ENCODE results near the gene FAM131C.
"Not testable (repeated sequence)": the region's sequence is repeated elsewhere in the genome, so short reads cannot be mapped to it uniquely, and the experiment has no call there.

Gene FAM131C

DNA sequence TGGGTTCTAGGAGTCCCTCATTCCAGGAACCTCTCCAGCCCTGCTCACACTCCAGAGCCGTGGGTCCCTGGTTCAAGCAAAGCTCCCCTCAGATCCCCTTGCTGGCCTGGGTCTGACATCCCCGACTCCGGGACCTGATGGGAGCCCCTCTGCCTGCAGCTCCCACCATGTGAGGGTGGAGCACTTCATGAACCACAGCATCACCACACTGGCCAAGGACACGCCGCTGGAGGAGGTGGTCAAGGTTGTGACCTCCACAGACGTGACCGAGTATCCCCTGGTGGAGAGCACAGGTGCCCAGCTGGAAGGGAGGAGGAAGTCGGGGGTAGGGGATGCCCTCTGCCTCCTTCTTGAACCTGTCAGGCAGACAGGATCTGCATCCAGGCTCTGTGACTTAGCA is 41.9 kb downstream of the FAM131C start:
- DNase-seq, result no peak

DNA sequence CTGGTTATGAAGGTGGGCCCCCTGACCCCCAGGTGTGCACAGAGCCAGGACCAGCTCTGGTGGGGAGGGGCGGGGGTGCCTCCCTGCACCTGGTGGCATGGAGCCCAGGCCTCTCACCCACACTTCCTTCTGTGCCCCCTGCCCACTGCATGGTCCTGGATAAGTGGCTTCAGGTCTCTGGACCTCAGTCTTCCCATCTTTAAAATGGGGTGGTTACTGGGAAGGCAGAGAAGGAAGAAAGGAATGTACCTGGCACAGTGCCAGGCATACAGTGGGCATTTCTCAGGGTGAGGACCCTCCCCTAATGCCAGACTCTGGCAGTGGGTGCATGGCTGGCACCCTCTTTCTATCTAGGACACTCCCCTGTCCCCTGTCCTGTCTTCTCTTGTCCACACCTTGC is 44.2 kb downstream of the FAM131C start:
- no peak for DNase-seq

DNA sequence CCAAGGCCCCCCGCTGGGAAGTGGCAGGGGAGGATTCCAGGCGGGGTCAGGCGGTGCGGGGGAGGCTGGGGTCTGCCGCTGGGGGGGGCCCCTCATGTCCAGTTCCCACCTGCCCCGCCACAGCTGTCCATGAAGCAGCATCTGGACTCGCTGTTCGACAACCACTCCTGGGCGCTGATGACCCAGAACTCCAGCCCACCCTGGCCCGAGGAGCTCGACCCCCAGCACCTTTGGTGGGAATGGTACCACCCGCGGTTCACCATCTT is 44.5 kb downstream of the FAM131C start:
- DNase-seq, result not testable (repeated sequence)

DNA sequence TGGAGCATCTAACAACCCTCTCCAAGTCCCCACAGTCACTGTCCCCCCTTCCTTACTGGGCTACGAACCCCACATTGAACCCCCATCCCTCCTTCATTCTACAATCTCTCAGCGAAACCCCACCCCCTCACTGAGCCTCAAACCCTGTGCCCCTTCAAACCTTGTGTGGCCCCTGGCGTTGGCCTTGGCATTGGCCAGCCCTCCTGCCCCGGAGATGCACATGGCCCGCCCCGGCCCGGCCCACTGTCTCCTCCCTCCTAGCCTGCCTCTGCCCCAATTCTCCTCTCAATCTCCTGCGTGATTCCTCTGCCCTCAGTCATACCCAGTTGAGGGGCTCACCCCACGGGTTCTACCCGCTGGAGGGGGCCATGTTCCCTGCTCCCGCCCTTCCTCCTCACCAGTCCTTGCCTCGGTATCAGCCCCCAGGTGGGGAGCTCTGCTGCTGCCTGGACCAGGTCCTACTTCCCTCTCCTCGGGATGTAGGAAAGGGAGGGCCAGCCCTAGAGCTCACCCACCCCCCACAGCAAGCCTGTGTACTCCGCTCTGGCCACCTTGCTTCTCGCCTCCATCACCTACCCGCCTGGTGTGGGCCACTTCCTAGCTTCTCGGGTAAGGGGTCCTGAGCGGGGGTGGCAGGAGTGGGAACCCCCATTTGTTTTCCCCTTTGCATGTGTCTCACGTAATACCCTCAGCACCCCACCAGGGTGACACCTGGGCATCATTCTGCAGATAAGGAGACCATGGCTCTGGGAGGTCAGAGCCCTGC is 45.0 kb downstream of the FAM131C start:
- DNase-seq, result no peak

DNA sequence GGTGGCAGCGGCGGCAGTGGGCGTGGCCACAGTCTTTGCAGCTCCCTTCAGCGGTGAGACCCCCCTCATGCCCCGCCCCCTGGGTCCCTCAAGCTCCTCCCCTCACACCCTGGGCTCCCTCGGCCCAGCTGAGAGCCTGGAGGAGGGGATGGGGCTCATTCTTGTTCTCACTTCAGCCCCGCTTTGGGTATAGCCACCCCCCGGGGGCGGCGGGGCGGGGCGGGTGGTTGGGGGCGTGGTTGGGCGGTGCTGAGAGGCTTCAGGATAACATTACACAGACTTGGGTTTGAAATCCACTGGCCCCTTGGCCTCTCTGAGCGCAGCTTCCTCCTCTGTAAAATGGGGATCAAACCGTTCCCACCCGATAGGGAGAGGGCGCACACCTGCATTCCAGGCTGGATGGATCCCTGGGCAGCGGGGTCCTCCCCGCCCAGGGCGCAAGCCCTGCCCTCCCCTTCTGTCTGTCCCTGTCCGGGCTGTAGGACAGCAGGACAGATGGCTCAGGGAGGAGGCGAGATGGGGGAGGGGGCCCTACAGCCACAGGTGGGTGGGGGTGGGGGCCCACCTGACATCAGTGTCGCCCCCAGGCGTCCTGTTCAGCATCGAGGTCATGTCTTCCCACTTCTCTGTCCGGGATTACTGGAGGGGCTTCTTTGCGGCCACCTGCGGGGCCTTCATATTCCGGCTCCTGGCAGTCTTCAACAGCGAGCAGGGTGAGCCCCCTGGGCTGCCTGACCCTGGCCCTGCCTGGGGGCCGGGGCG is 46.5 kb downstream of the FAM131C start:
- peak; percentile 57 for DNase-seq

DNA sequence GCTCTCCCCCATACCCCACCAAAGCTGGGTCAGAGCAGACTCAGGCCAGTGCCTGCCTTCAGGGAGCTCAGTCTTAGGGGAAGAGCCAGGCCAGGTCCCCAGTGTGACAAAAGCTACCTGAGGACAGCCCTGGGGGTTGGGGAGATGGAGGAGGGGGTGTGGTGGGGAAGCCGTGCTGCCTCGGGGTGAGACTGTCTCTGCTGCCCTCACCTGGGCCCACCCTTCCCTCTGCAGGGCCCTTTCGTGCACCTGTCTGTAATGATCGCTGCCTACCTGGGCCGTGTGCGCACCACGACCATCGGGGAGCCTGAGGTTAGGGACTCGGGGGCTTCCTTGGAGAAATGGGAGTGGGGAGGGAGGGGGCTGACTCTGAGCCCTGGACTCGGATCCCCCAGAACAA is 47.1 kb downstream of the FAM131C start:
- not testable (repeated sequence) for DNase-seq

GRCh38 chr1:16023050-16023653 is 50.3 kb downstream of the FAM131C start:
- no peak for DNase-seq

DNA sequence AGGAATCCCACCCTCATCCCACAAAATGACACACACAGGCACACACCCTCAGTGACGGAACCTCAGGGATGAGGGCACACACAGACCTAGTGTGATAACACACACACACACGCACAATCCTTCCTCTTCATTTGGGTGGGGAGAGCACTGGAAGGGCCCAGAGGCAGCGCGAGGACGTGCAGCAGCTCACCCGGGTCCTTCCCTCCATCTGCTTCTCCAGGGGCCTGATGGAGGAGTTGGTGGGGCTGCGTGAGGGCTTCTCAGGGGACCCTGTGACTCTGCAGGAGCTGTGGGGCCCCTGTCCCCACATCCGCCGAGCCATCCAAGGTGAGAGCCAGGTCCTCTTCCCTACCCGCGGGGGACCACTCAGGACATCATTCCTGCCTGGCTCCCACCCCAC is 51.1 kb downstream of the FAM131C start:
- DNase-seq, result no peak

- DNase-seq, result no peak
These were observed 51.8 kb downstream of the FAM131C start, which contains the start of gene CLCNKA for GRCh38 chr1:16021681-16022080. CLCNKA (plus strand) TSS chr1:16022036; CDS start chr1:16022620, 584 bp downstream.

DNA sequence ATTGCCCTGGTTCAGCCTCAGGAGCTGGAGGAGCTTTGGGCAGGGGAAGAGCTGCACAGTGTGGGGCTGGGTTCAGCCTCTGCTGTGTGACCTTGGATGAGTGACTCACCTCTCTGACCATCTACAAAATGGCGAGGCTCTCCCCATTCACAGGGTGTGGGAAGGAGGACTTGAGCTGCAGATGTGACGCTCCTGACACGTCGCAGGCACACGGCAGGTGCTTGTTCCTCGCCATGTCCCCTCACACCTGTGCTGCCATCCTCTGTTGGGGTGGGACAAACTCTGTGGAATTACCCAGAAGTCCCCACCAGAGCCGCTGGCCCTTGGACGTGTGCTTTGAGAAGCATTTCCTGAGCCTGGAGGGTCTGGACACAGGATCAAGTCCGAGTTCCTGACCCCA is 52.6 kb downstream of the FAM131C start:
- not testable (repeated sequence) for DNase-seq

GRCh38 chr1:16020325-16020724 is 53.1 kb downstream of the FAM131C start:
- no peak for DNase-seq

GRCh38 chr1:16019644-16020277 is 53.7 kb downstream of the FAM131C start:
- DNase-seq, result no peak

DNA sequence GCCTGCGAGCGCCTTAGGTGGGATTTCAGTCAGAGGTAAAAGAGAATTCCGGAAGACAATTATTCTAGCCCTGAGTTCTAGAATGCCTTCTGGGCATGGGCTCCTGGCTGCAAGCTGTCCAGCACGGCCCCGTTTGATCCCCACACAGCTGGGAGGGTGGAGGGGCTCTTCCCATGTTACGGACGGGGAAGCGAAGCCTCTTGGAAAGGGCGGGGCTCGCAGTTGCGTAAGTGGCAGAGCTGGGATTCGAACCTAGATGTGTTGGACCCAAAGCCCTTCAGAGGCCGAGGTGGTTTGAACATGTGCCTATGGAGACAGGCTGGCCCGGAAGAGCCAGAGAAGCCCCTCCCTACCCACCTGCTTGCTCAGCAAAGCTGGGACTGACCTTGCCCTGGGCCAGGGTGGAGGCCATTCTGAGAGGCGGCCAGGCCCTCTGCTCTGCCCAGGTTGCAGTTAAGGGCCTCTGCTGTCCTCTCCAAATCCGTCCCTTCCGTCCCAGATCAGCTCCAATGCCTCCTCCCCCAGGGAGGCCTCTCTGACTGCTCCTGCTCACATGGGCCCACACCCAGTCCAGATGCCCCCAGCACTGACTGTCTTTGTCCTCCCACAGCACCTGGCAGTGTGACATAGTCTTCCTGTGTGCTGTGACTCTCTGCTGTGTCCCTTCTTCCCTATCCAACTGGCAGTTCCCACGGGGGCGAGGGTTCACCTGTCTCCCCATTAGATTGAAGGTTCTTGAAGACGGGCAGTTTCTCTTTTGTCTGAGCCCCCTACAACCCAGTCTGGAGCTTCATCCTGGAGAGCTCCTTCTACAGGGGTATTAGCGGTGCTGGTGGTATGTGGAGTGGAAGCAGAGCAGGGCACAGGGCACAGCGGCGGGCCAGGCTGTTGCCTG is 54.5 kb downstream of the FAM131C start:
- DNase-seq, result no peak

GRCh38 chr1:16018308-16018707 is 55.1 kb downstream of the FAM131C start:
- DNase-seq, result no peak

- DNase-seq, result no peak
These were observed 55.8 kb downstream of the FAM131C start, which contains the start of gene HSPB7 for GRCh38 chr1:16017461-16018303. HSPB7 (minus strand) TSS chr1:16018043; CDS start chr1:16017963, 80 bp downstream.

DNA sequence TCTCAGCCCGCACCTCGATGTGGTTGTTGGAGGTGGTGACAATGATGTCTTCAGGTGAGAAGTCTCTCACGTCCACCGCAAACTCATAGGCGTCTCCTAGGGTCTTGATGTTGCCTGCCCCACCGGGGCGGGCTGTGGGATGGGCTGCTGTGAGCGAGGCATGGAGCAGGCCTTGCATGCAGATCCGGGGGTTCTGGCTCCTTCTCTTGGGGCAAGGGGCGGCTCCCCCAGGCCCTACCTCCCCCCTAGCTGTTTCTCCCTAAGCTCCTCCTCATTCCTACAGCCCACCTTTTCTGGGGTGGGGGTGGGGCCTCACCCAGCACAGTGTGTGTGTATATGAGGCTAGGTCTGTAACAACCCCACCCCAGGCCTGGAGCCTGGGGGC is 56.4 kb downstream of the FAM131C start:
- DNase-seq, result no peak

DNA sequence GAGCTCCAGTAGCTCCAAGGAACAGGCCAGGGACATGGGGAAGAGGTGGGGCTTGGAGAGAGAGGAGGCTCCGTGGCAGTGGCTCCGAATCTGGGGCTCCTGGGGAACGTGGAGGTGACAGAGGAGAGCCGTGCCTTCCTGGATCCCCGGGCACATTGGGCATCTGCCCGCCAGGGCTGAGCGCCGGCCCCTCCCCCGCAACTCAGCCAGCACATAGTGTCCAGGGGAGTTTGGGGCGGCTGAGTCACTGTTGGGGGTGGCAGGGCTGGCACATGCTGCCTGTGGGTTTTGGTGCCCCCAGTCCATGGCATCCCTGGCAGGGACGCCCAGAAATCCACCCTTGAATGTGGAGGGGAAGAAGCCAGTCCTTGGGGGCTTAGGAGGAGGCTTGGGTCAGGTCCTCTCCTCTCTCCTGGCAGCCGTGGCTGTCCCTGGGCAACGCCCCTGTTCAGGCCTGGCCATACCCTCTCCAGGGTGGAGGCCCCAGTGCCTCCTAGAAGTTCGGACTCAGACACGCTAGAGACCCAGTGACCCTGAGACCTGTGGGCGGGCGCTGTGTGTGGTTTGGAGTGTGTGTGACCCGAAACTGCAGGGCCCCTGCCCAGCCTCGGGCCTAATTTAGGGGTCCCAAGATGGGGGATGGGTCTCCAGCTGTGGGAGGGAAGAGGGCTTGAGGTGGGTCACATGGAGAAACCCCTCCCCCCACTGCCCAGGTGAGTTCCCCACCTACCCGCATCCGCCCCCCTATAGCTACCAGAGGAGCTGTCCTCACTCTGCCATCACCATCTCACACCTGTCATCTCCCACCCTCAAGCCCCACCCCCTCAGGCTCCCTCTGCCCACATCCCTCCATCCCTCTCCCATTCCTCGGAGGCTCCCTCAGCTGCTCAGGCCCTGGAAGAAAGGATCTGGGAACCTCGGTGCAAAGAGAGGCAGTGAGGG is 57.2 kb downstream of the FAM131C start:
- no peak for DNase-seq

- no peak for DNase-seq
These were observed 58.0 kb downstream of the FAM131C start for GRCh38 chr1:16015491-16015890.

DNA sequence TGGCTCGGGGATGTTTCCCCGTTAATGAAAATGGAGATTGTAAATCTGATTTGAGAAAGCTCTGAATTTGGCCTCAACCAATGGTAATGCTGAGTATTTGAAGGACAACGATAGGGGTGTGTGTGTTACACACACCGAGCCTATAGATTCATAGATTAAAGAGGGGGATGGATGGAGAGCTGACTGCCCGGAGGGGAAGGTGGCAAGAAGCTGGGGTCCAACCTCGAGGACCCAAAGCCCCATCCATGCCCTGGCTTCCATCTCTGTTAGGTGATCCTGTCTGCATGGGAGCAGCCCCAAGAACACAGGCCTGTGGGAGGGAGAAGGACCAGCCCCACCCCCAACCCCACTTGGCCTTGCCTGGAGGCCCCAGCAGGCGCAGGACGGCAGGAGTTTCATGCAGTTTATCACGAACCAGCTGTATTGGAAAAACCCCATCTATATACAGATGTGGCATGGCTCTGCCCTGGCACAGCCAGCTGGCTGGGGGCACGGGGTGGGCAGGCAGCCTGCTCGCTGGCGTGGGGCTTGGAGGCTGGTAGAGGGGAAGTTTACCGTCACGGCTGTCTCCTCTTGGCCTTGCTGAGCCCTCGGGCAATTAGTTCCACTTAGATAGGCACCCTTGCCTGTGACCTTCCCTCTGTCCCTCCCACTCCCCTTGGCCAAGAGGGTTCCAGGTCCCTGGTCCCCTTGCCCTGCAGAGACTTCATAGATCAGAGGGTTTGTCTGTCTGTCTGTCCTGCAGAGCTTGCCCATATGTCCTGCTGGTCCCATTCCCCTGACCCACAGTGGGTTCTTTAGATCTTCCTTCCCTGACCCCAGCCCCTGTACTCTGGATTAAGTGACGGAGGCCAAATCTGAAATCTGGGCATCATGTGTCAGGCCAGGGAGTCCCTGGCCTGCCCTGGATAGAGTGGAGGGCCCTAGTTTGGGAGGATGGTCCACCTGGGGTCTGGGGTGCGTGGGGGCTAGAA is 58.7 kb downstream of the FAM131C start:
- no peak for DNase-seq
